Stimulated activated CD8-positive, alpha-beta memory T cell treated with anti-CD3 and anti-CD28 coated beads, Interleukin-12 subunit alpha, Interleukin-12 subunit beta, amount 100 ng/mL, for 4 hours (primary cell): ENCODE results near the gene KCNT2.
"Not testable (repeated sequence)": the region's sequence is repeated elsewhere in the genome, so short reads cannot be mapped to it uniquely, and the experiment has no call there.

Source experiments
- DNase-seq: peaks from one replicate; pipeline ENCODE4 v3.0.0-alpha.2; 2020; ENCODE audit warnings: low read depth

The KCNT2 gene

GRCh38 chr1:196312739-196313138 lies 295.5 kb downstream of the KCNT2 start:
- no peak for DNase-seq

GRCh38 chr1:196309386-196309785 lies 298.9 kb downstream of the KCNT2 start:
- DNase-seq: no peak

GRCh38 chr1:196308176-196308575 lies 300.1 kb downstream of the KCNT2 start:
- DNase-seq: no peak

- DNase-seq: no peak
Measured at GRCh38 chr1:196306421-196306820, 301.8 kb downstream of the KCNT2 start.

GRCh38 chr1:196305216-196305615 lies 303.0 kb downstream of the KCNT2 start:
- no peak for DNase-seq

GRCh38 chr1:196302981-196303380 lies 305.3 kb downstream of the KCNT2 start:
- DNase-seq: no peak

GRCh38 chr1:196302420-196302819 lies 305.8 kb downstream of the KCNT2 start:
- DNase-seq: no peak

GRCh38 chr1:196295766-196296165 lies 312.5 kb downstream of the KCNT2 start:
- no peak for DNase-seq

GRCh38 chr1:196278816-196279215 lies 329.4 kb downstream of the KCNT2 start:
- no peak for DNase-seq

- no peak for DNase-seq
Measured at GRCh38 chr1:196277860-196278259, 330.4 kb downstream of the KCNT2 start.

GRCh38 chr1:196271212-196271947 lies 336.9 kb downstream of the KCNT2 start:
- DNase-seq: no peak

GRCh38 chr1:196263086-196263485 lies 345.2 kb downstream of the KCNT2 start:
- not testable (repeated sequence) for DNase-seq

GRCh38 chr1:196260270-196260669 lies 348.0 kb downstream of the KCNT2 start:
- DNase-seq: no peak

- DNase-seq: no peak
Measured at GRCh38 chr1:196259316-196259715, 348.9 kb downstream of the KCNT2 start.

- no peak for DNase-seq
Measured at GRCh38 chr1:196255762-196256161, 352.5 kb downstream of the KCNT2 start.

- DNase-seq: no peak
Measured at GRCh38 chr1:196229546-196229945, 378.7 kb downstream of the KCNT2 start.

GRCh38 chr1:196214866-196215265 lies 393.4 kb downstream of the KCNT2 start:
- DNase-seq: no peak

- no peak for DNase-seq
Measured at GRCh38 chr1:196209983-196210382, 398.3 kb downstream of the KCNT2 start.

GRCh38 chr1:196209265-196209664 lies 399.0 kb downstream of the KCNT2 start:
- DNase-seq: no peak

- no peak for DNase-seq
Measured at GRCh38 chr1:196207612-196208217, 400.5 kb downstream of the KCNT2 start.

- DNase-seq: no peak
Measured at GRCh38 chr1:196205882-196206281, 402.4 kb downstream of the KCNT2 start.

- no peak for DNase-seq
Measured at GRCh38 chr1:196196486-196196885, 411.8 kb downstream of the KCNT2 start.

- DNase-seq: no peak
Measured at GRCh38 chr1:196193896-196194559, 414.2 kb downstream of the KCNT2 start.
